GM21786 (cell line): Measurements from ENCODE around the gene PSAT1.

Experiments
- ATAC-seq: cut with Tn5 transposase; IDR thresholded peaks from one replicate; pipeline ENCODE4 v1.9.1; 2021; ENCODE audit not compliant: unreplicated experiment

Gene PSAT1

DNA sequence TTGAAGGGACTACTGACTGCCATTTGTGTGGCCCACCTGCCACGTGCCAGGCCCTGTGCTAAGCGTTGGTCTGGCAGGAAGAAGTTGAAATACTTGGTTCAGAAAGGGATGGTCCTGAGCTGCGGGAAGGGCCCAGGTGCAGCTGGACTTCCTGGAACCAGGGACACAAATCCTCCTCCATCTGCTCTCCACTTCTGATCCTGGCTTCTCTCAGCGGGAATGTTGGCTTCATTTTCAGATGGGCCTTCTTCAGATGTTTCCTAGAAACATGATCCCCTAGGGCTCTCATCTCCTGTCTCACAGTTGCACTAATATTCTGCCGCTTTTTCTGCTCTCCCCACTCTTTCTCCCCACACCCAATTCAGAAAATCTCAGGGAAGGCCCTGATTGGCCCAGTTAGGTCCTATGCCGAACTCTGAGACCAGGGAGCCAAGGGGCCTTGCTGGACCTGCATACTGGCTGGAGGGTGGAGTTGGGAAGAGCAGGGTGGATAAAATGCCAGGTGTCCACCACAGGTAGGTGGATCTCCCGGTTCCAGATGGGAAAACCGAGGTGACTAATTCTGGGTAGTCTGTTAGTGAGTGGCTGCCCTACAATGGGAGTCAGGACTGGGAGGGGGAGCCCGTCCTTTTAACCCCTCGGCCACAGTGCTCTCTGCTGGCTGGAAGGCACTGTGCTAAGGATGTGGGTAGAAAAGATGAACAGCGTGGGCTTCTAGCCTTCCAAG is 19.4 kb downstream of the PSAT1 start:
- no peak for ATAC-seq

DNA sequence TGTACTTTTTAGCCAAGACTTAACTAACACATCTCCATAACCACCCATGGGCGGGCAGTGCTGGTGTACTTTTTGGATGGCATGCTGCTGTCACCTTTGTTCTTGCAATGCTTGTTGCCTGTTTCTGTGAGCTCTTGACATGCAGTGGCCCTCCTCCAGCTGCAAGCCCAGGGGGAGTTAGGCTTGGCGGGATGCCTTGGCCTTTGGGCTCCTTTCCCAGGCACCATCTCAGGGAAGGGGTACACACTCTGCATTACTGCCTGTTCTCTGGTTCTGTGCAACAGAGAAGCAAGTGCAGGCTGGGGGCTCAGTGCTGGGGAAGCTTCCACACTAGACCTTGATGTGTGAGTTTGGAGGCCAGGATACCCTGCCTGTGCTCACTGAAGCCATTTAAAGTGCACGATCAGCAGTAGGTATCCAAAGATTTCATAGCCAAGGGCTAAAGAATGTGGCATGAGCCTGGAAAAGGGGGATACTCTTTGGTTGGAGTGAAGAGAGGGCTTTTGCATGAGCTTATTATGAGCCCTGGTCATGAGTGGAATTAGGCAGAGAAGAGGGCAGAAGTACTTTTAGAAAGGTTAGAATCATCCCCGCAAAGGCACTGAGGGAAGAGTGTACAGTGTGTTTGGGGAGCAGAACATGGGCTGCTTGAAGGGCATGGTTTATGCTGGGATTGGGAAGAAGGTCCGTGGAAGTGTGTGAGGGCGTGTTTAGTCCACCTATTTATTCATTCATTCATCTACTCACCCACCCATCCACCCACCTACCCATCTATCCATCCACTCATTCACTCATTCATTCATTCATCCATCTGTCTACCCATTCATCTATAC is 22.5 kb downstream of the PSAT1 start:
- no peak for ATAC-seq

DNA sequence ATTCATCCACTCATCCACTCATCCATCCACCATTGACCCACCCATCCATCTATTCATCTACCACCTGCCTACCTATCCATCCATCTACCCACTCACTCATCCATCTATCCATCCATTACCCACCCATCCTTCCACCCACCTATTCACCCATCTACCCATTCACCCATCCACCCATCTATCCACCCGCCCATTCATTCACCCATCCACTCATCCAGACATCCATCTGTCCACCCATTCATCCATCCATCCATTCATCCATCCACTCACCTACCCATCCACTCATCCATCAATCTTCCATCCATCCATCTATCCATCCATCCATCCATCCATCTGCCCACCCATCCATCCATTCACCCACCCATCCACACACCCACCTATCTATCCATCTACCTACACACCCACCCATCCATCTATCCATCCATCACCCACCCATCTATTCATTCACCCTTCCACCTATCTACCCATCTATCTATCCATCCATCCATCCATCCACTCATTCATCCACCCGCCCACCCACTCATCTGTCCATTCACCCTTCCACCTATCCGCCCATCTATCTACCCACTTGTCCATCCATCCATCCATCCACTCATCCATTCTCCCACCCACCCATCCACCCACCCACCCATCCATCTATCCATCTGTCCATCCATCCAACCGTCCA is 23.2 kb downstream of the PSAT1 start:
- ATAC-seq = no peak

DNA sequence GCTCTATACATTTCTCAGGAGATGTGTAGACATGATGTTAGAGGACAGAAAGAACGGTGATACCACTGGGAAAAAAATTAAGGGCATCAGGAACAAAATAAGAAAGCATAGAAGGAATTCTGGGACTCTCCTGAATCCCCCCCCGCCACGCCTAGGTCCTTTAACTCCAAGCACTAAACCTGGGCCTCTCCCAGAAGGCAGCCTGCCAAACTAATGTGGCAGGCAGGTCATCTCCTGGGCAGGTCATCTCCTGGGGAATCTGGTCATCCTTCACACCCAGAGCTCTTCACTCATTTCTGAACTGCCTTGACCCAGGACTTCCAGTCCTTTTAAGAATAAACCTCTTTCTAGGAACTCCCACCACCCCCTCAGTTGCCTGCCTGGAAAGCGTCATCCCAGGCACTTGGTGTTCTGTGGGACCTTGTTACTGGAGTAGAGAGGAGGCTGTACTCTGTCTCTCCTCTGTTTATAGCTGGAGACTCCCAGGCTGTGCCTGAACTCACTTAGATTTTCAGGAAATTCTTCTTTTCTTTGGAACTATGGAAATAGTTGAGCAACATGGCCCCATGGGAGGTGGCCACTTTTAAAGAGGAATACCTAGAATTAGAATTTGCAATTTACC is 24.1 kb downstream of the PSAT1 start:
- ATAC-seq = no peak

DNA sequence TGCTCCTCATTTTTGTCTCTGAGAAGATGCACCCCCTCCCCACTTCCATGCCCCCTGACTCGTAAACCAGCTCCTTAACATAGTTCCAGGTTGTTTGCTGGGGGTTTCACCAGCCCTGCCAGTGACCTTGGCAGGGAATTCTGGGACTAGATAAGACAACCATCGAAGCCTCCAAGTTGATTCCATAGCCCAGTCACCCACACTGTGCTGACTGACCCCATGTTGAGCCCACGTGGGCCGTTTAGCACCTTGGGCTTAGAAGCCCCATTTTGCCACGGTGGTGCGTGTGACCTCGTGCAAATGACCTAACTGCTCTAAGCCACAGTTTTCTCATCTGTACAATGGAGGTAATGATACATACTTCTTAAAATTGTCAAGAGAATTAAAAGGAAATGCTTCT is 24.6 kb downstream of the PSAT1 start:
- no peak for ATAC-seq

DNA sequence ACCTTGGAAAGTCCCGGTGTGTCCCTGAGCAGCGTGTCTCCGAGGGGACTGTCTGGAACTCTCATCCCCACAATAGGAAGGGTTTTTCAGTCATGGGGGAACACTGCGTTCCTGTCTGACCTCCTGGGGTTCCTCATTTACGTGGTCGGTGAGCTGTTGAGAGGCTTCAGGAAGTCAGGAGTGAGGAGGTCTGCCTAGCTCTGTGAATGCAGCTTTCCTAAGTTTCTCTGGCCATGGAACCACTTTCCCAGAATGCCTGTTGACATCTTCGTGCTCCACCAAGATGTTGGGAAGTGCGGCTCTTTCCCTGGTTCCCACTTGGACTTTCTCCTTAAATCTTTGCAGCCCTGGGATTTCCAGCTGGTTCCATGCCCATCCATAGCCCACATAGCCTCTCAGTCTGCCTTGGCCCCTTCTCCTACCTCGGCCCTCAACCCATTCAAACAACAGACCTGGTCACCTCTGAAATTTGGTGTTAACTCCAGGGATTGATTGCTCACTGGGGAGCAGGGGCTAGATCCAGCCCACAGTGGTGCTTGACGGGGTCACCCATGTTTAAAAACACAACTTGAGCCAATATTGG is 27.2 kb downstream of the PSAT1 start:
- ATAC-seq = no peak

DNA sequence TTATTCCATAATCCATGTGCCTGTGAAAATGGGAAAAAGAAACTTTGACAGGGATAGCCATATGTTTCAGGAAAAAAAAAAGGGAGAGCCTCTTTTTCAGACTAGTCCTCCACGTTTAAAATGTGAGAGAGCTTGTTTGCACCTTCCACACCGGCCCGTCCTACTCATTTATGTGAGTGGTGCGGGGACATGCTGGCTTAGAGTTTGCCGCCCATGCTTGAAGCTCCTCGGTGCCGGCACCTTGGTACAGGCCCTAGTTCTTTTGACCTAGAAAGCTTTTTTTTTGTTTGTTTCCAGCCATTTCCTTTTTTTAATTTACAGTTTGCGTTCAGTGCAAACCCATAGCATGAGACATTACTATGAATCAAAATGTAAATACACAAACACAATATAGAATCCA is 27.8 kb downstream of the PSAT1 start:
- ATAC-seq = no peak

DNA sequence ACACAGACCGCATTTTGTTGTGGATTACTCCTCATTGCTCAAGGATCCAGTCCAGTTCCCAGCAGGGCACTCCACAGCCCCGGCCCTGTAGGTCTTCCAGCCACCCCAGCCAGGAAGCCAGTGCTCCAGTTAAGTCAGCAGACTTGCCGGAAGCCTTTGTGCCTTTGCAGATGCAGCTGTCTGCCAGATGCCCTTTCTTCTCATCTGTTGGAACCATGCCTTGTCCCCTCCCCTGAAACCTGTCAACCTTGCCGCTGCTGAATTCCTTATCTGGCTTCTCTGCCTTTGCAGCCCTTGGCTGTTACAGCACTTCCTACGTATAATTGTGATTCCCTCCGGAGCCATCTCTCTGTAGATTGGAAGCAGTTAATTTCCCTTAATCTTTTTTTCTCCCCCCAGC is 28.4 kb downstream of the PSAT1 start:
- no peak for ATAC-seq

DNA sequence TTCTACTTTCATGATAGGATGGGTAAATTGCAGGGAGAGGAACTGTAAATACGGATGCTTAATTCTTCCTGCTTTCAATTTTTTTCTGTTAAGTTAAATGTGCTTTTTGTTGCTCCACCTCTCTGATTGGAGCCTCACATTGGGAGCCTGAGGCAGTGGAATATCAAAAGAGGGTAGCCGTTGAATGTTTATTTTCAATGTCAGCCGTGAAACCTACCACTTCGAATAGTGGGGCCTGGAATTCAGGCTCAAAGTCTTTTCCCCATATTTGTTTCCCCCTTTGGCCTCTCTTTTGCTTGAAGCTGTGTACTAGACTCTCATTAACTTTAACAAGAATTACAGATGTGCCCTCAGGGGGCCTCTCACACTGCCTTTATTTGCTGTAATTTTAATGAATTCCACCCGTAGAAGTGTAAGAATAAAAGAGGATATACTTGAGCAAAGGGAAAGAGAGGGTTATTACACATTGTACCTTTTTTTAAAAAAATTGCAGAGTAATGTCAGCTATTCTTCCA is 29.0 kb downstream of the PSAT1 start:
- no peak for ATAC-seq

DNA sequence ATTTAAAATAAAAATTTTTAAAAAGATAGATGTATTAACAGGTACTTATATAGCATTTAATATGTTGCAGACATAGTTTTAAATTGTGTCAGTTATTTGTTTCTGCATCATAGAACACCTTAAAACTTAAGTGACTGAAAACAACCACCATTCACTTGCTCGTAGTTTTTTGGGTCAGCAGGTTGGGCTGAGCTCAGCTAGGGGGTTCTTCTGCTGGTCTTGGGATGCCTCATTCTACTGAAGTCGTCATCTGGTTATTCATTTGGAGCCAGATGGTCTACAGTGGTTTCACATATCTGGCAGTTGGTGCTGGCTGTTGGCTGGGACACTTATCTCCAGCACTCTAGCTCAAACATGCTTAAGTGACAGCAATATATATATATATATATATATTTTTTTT is 29.6 kb downstream of the PSAT1 start:
- no peak for ATAC-seq

DNA sequence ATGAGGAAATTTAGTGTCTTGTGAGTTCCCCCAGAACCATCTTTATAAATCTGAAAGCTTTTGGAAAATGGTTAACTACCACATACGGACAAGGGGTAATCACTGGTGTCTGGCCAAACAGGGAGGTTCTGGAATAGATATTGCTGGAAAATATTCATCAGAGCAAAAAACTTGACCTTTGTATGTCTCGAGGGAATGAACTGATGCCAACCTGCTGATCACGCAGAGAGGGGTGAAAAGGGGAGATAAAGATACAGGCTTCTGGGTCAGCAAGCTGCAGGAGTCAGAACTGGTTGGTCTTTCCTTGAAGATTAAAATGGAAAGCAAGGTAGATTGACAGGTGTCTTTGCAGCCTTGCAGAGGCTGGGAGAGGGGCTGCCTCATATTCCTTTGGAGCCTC is 35.5 kb downstream of the PSAT1 start:
- no peak for ATAC-seq

DNA sequence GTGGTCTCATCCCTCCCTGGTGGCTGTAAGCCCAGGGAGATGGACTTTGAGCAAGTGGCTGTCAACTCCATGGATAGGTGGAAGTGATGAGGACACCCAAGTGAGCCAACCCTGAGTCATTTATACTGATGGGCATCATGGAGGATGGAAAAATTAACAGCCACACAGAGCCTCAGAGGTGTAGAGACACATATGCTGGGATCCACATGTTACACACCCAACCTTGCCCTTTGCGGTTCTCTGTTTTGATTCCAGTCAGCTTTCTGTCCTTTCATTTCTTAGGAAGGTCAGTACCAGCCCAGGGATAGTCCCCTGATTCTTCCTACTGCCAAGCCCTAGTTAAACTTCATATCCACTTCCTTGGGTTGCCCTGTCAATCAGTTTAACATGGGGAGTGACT is 51.9 kb downstream of the PSAT1 start:
- no peak for ATAC-seq

DNA sequence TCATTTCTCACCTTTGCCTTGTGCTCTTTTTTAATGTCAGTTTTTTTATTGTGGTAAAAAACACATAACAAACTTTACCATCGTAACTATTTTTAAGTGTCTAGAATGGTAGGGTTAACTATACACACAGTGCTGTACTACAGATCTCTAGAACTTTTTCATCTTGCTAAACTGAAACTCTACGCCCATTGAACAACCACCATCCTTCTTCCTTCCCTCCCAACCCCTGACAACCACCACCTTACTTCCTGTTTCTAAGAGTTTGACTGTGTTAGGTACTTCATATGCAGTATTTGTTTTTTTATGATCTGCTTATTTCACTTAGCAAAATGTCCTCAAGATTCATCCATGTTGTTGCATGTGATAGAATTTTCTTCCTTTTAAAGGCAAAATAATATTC is 54.9 kb downstream of the PSAT1 start:
- ATAC-seq = no peak

DNA sequence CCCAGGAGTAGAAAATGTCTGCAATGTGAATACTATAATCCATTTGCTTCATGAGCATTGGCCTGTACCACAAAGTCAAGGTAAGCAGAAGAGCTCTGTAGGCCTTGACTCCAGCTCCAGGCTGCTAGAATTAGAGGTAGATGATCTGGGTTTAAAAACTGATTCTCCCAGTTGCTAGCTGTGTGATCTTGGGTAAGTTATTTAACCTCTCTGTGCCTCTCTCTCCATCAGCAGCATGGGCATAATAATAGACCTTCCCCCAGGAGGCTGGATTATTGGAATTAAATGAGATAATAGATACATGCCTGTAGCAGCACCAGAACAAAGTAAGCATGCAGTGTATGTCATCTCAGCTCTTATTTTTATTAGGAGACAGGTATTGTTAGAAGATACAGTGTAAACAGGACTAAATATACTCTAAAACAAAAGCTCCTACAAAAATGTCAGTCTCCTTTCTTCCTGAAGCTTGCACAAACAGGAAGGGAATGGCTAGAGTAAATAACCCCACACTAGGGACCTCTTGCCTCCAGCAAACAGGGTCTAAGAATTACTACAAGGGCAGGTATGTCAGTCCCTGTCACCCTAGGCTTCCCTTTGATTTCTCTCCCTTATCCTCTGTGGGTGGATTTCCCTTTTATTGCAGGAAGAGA is 57.5 kb downstream of the PSAT1 start:
- no peak for ATAC-seq

DNA sequence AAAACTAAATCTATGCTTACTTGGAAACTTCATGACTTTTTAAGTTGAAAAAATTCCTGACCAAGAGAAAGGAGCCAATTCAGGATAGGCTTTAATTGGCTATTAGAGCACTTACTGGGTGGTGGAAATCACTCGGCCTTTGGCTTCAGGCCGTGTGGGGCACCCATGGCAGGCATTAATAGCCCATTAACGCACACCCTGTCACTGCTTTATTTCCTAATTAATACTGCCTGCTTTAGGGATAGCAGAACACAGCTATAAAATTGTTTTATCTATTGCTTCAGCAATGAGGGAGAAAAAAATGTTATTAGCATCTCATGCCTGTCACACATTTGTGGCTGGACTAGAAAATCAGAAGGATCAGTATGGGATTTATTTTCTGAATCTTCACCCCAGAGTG is 58.1 kb downstream of the PSAT1 start:
- ATAC-seq = no peak

DNA sequence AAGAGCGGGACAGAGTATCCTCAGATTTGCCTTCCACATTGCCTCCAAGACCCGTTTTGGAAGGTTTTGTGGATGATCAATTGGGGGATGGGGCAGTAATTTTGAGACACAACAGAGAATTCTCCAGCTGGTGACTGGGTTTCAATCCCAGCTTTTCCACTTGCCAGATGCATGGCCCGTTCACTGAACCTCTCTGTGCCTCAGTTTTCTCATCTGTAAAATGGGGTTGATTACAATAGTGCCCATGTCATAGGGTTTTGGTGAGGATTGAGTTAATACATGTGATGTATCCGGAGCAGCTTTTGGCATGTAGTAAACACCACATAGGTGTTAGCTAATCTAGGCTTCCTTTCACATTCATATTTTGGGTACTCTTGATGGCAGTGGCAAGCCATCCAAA is 59.7 kb downstream of the PSAT1 start:
- ATAC-seq = no peak

DNA sequence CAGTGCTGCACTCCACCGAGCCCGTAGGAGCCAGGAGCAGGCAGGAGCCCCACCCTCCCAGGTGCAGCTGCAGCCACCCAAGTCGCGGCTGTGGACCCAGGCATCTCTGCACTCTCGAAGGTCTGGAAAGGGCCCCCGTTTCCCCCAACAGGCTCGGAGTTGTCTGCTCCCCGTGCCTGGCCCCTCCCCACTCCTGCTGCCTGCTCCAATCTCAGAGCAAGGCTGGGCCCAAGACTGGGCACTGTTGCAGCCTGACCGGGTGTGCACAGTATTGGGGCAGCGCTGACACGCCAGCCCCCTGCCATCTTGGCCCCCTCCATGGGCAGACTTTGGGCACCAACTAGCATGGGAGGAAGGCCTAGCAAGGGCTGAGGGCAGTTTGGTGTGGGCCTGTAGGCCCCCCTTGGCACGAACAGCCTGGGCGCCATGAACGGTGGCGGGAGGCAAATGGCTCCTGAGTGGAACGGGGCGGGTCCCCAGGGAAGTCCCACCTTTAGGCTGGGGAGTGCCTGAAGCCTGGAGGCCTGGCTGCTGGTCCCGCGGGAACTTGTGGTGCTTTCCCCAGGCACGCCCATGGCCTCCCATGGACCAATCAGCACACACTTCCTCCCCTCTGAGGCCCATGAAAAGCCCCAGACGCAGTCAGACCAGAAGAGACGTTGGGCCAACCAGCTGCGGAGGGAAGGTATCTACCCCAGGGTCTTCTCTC is 60.4 kb downstream of the PSAT1 start:
- no peak for ATAC-seq

DNA sequence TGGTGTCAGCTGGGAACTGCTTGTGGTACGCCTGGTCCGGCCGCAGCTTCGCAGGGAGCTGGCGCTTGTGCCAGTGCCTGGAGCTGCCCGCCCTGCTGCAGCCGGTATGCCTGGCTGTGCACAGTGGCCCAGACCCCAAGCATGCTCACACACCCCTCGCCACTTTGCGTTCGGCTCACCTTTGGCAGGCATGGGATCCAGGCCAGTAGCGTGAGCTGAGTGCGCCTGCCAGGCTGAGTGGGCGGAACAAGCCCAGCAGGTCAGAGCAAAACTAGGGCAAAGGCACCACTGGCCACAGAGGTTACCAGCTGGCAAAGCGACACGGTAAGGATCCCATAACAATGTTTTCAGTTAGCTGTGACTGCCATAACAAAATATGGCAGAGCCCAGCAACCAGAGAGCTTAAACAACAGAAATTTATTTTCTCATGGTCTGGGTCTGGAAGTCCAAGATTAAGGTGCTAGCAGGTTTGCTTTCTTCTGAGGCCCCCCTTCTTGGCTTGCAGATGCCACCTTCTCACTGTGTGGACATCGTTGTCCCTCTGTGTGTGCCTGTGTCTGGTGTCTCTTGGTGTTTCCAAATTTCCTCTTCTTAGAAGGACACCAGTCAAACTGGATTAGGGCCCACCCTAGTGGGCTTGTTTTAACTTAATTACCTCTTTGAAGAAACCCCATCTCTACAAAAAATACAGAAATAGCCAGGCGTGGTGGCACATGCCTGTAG is 61.6 kb downstream of the PSAT1 start:
- ATAC-seq = no peak

DNA sequence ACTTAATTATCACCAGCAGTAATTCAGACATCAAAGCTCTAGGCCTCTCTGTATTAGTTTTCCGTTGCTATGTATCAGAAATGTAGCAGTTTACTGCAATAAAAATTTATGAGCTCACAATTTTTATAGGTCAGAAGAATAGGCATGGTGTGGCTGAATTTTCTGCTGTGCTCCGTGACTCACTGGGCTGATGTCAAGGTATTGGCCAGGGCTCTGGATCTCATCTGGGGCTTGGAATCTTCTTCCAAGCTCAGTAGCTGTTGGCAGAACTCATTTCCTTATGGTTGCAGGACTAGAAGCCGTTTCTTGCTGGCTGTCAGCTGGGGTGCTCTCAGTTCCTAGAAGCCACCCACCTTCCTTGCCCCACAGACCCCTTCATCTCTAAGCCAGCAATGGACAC is 66.3 kb downstream of the PSAT1 start:
- ATAC-seq = no peak
